ENCODE data around the gene OR8B3.
"Not testable (repeated sequence)": the region's sequence is repeated elsewhere in the genome, so short reads cannot be mapped to it uniquely, and the experiment has no call there.

Gene OR8B3

DNA sequence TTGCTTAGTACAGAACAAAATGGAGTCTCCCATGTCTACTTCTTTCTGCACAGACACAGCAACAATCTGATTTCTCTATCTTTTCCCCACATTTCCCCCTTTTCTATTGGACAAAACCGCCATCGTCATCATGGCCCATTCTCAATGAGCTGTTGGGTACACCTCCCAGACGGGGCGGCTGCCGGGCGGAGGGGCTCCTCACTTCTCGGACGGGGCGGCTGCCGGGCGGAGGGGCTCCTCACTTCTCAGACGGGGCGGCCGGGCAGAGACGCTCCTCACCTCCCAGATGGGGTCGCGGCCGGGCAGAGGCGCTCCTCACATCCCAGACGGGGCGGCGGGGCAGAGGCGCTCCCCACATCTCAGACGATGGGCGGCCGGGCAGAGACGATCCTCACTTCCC lies 4.4 kb upstream of the OR8B3 start:
- H3K27ac Mint-ChIP-seq, H3K4me3 Mint-ChIP-seq, DNase-seq, H3K36me3 Mint-ChIP-seq, H3K4me1 Mint-ChIP-seq, H3K9me3 Mint-ChIP-seq, H3K27me3 Mint-ChIP-seq: not testable (repeated sequence)
- CTCF ChIA-PET, result interaction anchor here (3.1 kb wide), 1 partner anchor 12 kb away, joined by 27 read pairs; no protein-coding TSS in a partner anchor

DNA sequence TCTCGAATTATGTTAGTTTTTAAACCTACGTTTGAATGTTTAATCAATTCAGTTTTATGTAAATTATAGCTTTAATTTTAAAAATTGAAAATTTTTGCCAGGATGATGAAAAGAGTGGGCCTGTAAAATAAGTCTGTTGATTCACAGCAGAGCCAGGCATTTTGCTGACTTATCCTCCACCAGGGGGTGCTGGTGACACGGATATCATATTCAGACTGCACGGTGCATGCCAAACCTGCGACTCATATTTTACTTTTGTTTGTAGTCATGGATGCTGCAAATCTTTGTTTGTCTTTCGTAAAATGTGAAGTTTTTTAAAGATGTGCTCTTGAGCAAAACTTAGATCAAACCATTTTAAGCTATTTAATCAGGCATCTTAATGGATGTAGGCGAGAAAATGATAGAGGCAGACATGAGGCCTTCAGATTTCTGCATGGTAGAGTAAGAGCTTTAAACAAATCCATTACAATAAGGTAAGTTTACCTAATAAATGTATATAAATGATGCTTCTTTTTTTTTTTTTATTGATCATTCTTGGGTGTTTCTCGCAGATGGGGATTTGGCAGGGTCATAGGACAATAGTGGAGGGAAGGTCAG lies 3.6 kb upstream of the OR8B3 start:
- no peak overlapping the region for H3K4me3 Mint-ChIP-seq
- CTCF ChIA-PET, result interaction anchor here (0.6 to 3.1 kb wide), 13 partner anchors 9 to 435 kb away, joined by 3 to 27 read pairs (median 4); partner anchors contain the start of gene OR8B4
- no peak overlapping the region for H3K27ac Mint-ChIP-seq
- DNase-seq, result peak; percentile 63
- H3K27me3 Mint-ChIP-seq, result no peaks in the 10 kb centered on the region
- H3K9me3 Mint-ChIP-seq, result no peaks in the 10 kb centered on the region
- no peaks in the 10 kb centered on the region for H3K4me1 Mint-ChIP-seq
- no peaks in the 10 kb centered on the region for H3K36me3 Mint-ChIP-seq

DNA sequence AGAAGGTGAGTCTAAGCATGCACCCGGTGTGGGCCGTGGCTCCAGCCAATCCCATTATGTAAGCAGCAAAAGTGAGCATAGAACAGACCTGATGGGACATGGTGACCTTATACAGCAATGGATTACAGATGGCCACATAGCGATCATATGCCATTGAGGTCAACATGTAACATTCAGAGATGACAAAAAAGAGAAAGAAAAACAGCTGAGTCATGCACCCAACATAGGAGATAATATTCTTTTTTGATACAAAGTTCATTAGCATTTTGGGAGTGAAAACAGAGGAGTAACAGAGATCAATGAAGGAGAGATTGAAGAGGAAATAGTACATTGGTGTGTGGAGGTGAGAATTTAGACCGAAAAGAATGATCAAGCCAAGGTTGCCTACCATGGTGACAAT lies 2.0 kb downstream of the OR8B3 start:
- CTCF ChIA-PET, H3K36me3 Mint-ChIP-seq, H3K27me3 Mint-ChIP-seq, H3K4me3 Mint-ChIP-seq, H3K4me1 Mint-ChIP-seq, H3K9me3 Mint-ChIP-seq, DNase-seq, H3K27ac Mint-ChIP-seq: not testable (repeated sequence)

DNA sequence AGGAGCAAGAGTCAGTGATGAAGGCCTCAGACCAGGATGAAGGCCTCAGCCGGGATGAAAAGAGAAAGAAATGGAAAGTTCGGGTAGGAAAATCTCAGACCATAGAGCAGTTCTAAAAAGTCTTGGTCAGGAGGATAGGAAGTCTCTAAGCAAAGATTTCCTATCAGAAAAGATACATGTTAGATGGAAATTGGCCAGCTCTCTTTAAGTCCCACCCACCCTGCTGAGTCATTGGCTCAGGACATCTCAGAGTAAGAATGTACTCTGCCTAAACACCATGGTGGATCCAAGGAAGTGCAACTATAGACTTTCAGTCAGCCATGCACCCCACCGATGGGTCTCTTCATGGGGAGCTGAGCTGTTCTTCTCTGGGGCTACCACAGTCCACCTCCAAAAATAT lies 4.4 kb downstream of the OR8B3 start:
- Mint-ChIP-seq H3K4me1 (no peaks in the 10 kb centered on the region), H3K4me3 (no peak overlapping the region), H3K36me3 (no peaks in the 10 kb centered on the region), H3K27ac (no peak overlapping the region), H3K9me3 (no peaks in the 10 kb centered on the region), H3K27me3 (no peaks in the 10 kb centered on the region)
- no peak for DNase-seq
- CTCF ChIA-PET, result no interaction called here

DNA sequence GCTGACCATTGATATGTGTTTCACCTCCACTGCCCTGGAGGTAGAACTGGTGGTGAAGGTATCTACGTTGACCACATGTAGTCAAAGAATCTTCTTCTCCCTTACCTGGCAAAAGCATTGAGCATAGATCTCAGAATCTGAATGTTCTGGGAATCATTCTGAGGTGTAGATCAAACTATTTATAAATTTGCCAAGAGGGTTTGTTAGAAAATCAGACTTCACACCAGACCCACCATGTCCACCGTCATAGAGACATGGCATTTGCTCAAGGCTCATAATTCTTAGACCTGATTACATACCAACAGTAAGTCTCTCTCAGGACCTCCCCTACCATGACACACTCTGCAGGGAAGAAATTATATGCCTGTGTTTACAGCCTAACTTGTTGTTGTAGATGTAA lies 14.4 kb downstream of the OR8B3 start, which contains the start of gene OR8B2:
Gene OR8B2 (minus strand): TSS at position 101 of the 400 bp plus-strand sequence. CDS start 1,156 bp downstream, outside the sequence.
- DNase-seq, result no peak
- CTCF ChIA-PET, result no interaction called here
- Mint-ChIP-seq H3K27me3 (no peaks in the 10 kb centered on the region), H3K9me3 (no peaks in the 10 kb centered on the region), H3K4me3 (no peak within 1 kb of the TSS), H3K27ac (no peak within 1 kb of the TSS), H3K4me1 (no peaks in the 10 kb centered on the region), H3K36me3 (no peaks in the 10 kb centered on the region)

DNA sequence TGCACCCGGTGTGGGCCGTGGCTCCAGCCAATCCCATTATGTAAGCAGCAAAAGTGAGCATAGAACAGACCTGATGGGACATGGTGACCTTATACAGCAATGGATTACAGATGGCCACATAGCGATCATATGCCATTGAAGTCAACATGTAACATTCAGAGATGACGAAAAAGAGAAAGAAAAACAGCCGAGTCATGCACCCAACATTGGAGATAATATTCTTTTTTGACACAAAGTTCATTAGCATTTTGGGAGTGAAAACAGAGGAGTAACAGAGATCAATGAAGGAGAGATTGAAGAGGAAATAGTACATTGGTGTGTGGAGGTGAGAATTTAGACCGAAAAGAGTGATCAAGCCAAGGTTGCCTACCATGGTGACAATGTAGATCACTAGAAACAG lies 16.0 kb downstream of the OR8B3 start:
- H3K4me3 Mint-ChIP-seq, H3K27me3 Mint-ChIP-seq, H3K36me3 Mint-ChIP-seq, H3K27ac Mint-ChIP-seq, CTCF ChIA-PET, DNase-seq, H3K4me1 Mint-ChIP-seq, H3K9me3 Mint-ChIP-seq: not testable (repeated sequence)

DNA sequence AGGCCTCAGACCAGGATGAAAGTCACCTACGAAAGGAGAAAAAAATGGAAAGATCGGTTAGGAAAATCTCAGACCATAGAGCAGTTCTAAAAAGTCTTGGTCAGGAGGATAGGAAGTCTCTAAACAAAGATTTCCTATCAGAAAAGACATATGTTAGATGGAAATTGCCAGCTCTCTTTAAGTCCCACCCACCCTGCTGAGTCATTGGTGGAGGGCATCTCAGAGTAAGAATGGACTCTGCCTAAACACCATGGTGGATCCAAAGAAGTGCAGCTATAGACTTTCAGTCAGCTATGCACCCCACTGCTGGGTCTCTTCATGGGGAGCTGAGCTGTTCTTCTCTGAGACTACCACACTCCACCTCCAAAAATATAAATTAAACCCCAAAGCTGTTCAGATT lies 18.2 kb downstream of the OR8B3 start:
- H3K27me3 Mint-ChIP-seq, result no peaks in the 10 kb centered on the region
- CTCF ChIA-PET, result no interaction called here
- no peaks in the 10 kb centered on the region for H3K36me3 Mint-ChIP-seq
- no peaks in the 10 kb centered on the region for H3K9me3 Mint-ChIP-seq
- no peak overlapping the region for H3K4me3 Mint-ChIP-seq
- no peak for DNase-seq
- H3K4me1 Mint-ChIP-seq, result no peaks in the 10 kb centered on the region
- no peak overlapping the region for H3K27ac Mint-ChIP-seq

DNA sequence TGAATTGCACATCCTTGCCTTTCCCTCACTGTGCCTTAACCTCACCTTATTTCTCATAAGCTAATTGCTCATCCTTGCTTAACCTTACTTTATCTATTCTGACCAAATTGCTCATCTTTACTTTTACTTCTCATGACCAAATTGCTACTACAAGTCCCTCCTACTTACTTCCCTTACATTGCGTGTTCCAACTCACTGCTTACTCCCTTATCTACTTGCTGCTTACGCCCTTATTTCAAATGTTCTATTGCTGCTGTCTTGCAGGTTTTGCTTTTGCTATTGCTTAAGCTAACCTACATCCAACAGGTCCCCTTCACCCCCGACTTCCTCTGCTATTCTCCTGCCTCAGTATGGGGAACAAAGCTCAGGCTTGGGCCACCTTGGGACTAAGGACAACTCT lies 22.5 kb downstream of the OR8B3 start:
- H3K4me3 Mint-ChIP-seq, result no peak overlapping the region
- no peaks in the 10 kb centered on the region for H3K9me3 Mint-ChIP-seq
- CTCF ChIA-PET, result no interaction called here
- no peaks in the 10 kb centered on the region for H3K36me3 Mint-ChIP-seq
- H3K4me1 Mint-ChIP-seq, result no peaks in the 10 kb centered on the region
- H3K27ac Mint-ChIP-seq, result no peak overlapping the region
- DNase-seq, result no peak
- no peaks in the 10 kb centered on the region for H3K27me3 Mint-ChIP-seq

DNA sequence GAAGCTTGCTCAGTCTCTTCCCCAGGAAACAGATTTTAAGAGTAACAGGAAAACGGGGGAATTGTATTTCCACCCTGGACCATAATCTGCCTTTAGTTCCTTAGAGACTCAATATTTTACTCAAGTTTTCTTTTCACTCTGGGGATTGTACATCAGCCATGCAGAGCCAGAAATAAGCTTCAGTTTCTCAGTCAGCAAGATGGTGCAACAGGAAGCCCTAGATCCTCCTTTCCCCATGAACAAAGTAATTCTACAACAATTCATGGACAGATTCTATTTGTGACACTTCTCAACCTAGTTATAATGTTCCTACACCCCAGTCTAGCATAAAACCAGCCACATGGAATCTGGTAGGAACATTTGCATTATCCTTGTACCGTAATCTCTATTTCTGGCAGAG lies 39.3 kb downstream of the OR8B3 start:
- CTCF ChIA-PET, result no interaction called here
- Mint-ChIP-seq H3K27me3 (no peaks in the 10 kb centered on the region), H3K4me1 (no peaks in the 10 kb centered on the region), H3K4me3 (no peak overlapping the region), H3K27ac (no peak overlapping the region), H3K36me3 (no peaks in the 10 kb centered on the region), H3K9me3 (no peaks in the 10 kb centered on the region)
- no peak for DNase-seq

DNA sequence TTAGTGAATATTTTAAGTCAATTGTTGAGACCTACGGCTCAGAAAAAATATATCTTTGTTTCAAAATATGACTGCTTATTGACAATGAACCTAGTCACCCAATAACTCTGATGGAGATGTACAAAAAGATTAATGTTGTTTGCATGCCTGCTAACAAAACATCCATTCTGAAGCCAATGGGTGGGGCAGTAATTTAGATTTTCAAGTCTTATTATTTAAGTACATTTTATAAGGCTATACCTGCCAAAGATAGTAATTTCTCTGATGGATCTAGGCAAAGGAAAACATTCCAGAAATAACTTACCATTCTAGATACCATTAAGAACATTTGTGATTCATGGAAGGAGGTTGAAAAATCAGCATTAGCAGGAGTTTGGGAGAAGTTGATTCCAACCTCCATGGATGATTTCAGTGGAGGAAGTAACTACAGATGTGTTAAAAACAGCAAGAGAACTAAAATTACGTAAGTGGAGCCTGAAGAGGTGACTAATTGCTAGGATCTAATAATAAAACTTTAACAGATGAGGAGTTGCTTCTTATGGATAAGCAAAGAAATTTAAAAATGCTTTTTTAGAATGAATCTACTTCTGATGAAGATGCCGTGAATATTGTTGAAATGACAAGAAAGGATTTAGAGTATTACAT lies 52.4 kb downstream of the OR8B3 start:
- CTCF ChIA-PET, result no interaction called here
- Mint-ChIP-seq H3K9me3 (no peaks in the 10 kb centered on the region), H3K36me3 (no peaks in the 10 kb centered on the region), H3K4me3 (no peak overlapping the region), H3K27me3 (no peaks in the 10 kb centered on the region), H3K27ac (no peak overlapping the region), H3K4me1 (no peaks in the 10 kb centered on the region)
- DNase-seq, result no peak
